CD1c-positive myeloid dendritic cell (primary cell): ENCODE measurements around the gene SPX.

Experiments used
- DNase-seq: peaks from one replicate; pipeline ENCODE4 v3.0.0-alpha.2; 2016; ENCODE audit errors: extremely low spot score

Gene SPX

GRCh38 chr12:21577516-21577915 lies 51.4 kb downstream of the SPX start:
- DNase-seq = no peak

- no peak for DNase-seq
These were observed 54.8 kb downstream of the SPX start for GRCh38 chr12:21580748-21581516.
